HS-5 (cell line): ENCODE results near the gene TIFAB.

Source experiments
- DNase-seq: peaks from one replicate; pipeline ENCODE4 v3.0.0-alpha.2; 2012; ENCODE audit warnings: low read depth

TIFAB gene

DNA sequence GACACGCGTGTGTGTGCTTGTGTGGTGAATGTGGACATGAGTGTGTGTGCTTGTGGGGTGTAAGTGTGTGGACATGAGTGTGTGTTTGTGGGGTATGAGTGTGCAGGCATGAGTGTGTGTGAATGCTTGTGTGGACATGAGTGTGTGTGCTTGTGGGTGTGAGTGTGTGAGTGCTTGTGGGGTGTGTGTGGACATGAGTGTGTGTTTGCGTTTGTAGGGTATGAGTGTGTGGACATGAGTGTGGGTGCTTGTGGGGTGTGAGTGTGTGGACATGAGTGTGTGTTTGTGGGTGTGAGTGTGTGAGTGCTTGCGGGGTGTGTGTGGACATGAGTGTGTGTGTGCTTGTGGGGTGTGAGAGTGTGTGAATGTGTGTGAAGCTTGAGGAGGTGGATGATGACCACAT is 29.8 kb upstream of the TIFAB start:
- no peak for DNase-seq

DNA sequence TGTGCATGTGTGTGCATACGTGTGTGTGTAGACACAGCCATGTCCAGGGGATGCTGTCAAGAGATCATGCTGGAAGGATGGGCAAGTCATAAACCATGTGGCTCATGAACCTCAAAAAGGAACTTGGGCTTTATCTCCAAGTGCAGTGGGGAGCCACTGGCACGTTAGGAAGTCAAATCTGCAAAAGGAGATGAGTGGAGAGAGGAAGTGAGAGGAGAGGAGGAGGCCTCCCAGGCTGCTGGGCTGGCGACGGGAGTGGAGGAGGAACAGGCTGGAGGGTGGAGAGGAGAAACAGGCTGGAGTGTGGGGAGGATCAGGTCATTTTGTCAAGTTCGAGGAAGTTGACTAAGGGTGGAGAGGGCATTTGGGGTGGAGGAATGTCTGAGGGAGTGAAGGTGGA is 29.2 kb upstream of the TIFAB start:
- DNase-seq: no peak

DNA sequence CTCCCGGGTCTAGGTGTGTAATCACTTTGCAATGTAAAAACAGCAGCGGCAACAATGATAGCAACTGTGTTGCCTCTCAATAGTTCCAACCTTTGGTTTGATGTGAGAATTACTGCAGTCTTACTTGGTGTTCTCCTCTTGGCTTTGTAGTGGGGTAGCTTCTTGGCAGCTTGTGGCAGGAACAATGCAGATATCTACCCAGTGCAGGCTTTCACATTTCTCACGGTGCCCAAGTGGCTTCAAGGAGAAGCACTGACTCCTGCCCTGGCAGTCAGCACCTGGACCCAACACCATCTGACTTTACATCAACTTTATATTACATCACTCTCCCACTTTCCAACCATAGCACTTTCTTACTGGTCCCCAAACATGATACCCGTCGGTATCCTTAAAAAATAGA is 28.4 kb upstream of the TIFAB start:
- DNase-seq: no peak

DNA sequence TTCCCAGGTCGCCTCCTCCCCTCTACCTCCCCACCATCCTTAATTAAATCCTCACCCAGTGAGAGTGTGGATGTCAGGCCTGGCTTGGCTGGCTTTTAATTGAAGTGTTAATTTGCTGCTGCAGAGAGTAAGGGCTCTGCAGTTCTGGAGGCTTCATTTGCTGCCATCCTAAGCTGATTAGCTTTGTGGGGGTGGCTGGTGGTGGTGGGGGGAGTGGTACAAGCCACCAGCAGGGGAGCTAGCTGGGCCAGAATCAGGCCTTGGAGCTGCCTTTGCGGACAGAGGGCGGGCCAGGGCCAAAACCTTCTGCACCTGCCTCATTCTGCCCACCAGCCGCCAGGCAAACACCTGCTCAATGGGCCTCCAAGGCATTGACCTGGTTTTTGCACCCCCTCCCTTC is 26.8 kb upstream of the TIFAB start:
- DNase-seq: no peak

DNA sequence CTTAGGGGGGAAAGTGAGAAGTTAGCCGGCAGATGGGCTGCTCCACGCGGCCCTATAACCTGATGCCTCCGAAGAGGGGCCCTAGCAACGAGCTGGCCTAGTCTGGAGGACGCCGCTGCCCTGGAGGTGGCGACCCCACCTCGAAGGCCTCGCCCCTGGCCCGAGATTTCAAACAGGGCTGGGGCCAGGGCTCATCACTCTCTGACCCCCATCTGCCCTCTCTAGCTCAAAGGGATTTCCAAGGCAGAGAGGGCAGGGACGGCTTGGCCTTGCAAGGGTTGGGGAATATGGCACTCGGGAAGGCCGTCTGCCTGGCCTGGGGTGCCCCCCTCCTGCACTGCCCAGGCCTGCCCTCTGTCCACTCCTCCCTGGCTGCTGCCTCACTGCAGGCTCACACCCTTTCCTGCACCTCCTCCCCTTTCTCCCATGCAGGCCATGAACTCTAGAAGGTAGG is 25.5 kb upstream of the TIFAB start:
- DNase-seq: no peak

DNA sequence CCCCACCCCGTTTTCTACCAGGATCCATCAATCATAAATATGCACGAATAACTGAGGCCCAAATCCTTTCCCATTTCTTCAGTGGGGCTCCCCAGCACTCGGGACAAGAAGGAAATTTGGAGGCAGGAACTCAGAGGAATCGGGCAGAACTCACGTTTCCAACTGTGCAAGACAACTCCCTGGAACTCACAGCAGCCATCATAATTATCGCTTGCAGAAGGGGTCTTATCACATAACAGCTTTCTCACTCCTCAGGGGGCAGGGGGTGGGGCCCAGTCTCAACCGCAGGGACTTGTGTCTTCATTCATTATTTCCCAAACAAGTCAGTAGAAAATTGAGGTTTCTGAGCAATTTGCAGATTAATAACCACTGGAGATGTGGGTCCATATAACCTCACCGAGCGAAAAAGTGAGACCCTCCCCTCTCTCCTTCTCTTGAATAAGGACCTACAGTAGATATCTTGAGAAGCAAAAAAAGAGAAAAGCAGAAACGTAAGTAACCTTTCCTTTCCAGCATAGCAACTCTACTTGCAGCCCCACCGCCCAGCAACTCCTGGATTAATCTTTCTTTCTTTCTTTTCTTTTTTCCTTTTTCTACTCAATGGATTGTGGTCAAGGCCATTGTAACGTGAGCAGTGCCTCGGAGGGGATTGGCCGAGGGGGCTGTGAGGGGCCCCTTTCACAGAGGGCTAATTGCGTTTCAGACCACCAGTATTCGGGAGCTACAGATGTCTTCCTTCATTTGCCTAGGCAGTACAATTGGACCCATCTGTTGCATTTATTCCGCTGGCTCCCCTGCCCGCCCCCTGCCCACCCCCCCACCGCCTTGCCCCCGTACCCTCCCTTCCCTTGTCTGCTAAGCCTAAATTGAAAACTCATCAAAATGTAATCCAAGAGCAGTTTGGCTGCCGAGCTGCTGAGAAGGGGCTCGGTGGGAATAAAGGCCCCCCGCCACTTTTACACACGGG is 24.7 kb upstream of the TIFAB start:
- no peak for DNase-seq

DNA sequence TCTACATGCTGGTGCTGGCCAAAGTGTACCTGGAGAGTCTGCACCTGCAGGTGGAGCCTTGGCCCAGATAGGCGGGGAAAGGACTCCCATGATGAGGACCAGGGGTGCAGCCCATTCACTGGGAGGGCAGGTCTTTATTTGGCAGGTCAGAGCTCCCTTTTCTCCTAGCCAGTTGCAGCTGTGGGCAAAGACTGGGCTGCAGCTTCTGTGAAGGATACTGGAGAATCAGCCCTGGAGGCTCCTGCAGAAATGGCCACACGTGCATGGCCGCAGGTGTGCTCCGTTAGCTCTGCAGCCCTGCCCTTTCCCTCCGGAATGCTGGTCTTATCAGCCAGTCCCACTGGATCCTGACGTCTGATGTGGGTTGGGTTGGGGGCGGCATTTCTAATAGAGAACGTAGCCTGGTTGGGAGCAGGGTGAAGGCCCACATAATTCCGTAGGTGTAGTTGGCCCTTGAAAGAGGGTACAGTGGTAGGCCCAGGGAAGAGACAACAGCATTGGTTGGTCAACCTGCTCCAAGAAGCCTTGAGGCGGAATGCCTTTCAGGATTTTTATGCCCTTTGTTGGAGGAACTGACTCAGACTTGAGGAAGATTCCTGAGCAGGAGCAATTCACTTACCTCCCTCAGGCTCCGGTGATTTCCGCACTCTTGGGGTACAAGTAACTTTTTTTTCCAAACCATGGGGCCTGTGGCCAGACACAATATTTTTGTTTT is 22.0 kb upstream of the TIFAB start:
- no peak for DNase-seq

DNA sequence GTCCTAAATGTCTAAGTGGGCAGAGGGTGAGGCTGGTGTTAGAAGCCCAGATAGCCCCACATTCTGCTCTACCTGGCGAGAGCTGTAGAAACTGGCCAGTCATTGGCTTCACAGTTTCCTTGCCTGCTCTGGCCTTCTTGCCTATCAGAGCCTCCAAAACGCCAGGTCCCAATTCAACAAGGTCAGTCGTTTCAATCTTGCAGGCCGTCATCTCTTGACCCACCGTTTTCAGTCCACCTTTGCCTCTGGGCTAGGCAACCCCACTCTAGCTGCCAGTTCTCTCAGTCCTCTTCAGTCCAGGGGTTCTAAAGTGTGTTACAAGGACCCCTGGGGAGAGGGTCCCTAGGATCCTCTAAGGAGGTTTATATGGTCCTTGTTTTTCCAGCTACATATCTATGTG is 20.0 kb upstream of the TIFAB start:
- DNase-seq: no peak

DNA sequence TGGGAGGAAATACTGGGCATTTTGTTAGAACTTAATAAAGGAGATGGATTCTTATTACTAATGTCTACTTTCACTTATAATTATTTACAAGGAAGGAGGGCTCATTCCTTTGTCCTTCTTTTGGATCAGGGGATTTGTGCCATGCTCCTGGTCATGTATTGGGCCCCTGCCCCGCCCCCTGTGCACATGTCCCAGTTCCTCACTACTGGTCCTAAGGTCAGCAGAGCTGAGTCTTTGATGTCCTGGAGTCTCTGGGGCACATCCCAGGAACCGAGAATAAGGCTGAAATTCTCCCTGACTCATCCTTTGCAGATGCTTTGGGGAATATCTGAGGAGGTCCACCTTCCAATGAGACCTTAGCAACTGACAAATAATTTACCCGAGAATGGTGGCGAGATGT is 19.6 kb upstream of the TIFAB start:
- DNase-seq: no peak

DNA sequence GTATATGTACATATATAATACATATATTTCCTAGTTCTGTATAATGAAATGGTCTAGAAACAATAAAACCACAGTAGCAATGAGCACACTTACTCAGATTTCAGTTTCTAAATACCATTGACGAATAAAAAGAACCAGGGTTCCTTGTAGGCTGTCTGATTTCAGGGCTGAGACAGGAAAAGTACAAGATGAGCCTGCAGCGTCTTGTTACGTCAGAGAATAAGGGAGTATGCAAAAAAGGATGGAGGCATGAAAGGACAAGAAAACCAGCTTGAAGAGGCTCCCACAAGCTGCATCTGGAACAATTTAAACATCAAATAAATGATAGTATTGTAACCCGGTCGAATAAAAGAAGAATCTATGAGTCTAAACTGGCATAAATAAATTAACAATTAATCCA is 17.8 kb upstream of the TIFAB start:
- DNase-seq: no peak

DNA sequence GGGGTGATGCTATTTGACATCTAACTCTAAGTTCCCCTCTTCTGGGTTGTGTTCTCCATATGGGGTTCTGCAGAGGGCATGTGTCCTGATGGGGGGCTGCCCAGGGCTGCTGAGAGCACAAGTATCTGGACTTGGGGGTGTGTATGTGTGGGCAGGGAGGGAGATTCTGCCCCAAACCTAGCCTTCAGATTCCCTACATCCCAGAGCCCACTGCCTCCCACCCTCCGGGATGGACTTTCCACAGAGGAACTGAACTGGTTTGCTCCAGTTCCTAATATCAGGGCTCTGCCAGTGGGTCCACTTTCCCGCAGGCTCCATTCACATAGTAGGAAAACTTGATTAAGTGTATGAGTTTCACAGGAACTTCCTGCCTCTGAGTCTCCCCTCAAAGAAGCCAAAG is 16.4 kb upstream of the TIFAB start:
- no peak for DNase-seq

DNA sequence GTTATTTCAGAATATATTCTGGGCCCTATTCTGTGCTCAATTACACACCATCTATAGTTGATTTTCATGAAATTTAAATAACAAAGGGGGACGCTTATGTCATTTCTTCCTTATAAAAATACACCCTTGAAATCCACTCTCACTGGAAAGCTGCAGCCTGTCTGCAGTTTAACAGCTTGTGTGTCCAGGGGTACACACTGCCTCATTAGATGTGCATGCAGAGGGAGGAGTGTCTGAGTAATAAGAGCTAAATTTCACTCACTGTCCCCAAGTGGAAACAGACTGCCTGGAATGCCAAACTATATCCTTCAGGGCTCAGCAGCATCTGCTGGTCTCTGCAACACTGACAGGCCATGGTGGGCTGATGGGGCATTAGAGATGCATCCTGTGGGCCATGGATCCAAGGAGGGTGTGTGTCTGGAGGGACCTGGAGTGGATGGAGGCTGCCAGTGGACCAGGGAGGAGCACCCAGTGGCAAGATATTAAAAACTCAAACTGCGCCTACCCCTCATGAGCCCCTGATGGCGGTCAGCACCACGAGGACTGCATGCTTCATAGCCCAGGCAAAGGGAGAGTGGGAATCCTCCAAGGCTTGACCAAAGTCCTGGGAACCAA is 15.8 kb upstream of the TIFAB start:
- DNase-seq: no peak

DNA sequence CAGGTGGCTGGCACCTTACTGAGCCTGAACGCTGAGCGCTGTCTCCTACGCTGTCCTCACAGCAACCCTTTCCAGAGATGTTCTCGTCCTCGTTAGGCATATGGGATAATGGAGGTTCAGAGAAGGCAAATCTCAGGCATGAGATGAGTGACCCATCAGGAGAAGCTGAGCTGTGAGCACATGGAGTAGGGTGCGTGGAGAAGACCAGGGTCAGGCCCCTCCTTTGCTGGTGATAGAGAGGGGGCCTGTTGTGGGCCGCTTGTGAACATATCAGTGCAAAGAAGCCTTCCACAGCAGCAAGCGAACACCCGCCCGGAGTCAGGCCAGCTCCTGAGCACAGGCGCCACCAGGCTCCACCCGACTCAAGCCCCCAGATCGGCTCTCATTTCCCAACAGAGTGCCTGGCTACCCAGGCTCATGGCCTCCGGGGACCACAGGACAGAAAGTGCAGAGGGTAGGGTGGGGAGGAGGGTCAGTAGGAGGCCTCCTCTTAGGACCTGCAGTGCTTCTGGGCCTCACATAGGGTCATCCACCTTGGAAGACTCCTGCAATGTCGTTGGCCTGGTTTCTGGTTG is 15.0 kb upstream of the TIFAB start:
- DNase-seq: no peak

DNA sequence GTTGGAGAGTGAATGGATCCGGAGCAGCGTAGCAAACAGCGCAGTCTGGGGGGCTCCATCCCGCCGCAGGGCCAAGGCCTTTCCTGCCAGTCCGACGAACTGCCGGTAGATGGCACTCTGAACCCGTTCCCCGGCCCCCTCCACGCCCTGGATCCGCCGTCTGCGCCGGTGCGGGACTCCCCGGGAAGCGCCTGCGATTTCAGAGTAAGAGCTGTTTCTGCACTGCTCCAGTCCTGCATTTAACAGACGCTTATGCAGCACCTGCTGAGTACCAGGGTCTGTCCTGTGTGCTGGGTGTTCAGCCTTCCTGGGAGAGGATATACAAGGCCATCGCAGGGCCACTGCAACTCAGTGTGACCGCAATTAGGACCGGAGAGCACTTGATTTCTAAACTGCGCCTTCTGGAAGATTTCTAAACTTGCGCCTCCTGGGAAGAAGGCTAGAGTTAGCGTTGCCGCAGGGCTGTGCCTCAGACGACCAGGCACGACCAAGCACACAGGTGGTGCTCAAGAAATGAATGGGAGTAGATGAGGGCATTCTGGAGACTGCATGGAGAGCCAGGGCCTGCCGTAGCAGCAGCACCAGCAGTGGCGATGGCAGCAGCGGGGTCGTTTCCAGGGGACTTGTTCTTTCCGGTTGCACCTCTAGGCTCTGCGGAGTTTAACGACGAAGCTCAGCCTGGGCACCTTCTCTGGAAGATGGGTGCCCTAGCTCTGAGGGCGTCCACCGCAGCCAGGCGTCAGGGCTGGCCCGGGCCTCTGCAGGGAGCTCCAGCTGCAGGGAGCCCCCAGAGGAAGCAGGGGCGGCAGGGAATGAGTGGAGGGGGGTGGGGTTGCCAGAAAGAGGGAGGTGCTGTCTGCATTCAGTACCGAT is 14.3 kb upstream of the TIFAB start:
- no peak for DNase-seq

DNA sequence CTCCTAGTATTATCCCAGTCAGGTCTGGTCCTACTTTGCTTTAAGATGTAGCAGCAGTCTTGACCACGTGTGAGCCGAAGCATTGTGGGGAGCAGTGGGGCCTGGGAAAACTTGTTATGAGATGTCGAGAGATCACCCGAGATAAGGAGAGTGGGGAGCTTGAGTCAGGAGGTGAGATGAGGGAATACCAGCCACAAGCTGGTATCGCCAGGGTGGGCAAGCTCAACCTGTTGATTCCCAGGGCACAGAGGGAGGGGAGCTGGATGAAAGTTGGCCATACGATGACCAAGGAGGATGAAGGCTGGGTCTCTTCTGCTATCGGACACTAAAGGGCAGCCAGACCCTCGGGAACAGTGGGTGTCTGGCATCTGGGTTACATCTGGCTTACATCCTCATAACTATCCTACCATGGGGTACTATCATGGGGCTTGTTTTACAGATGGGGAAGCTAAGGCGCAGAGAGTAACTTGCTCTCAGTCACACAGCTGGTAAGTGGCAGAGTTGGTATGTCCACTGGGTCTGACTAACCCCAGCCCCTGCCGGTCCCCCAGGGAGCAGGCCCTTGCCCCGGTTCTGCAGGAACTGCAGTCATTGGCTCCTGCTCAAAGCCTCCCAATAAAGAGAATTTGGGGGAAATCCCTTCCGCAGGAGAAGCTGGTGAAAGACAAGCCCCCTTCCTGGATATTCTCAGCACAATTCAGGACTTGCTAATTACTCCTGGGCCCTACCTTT is 13.4 kb upstream of the TIFAB start:
- no peak for DNase-seq

DNA sequence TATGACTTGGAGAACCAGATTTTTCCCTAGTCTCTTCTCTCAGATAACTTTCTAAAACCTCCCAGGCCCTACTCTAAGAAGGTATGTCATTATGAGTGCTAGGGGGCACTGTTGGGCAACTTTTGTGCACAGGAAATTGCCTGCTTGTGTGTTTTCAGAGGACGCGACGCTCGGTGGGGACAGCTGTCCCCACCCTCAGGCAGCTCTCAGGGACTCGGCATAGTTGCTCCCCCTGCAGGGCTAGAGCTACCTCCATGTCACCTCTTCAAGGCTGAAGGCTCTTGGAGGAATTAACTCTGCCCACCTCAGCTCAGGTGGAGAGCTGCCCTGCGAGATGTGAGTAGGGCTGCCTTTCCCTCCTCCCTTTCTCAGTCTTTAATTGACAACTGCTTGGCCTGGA is 10.2 kb upstream of the TIFAB start:
- DNase-seq: no peak

DNA sequence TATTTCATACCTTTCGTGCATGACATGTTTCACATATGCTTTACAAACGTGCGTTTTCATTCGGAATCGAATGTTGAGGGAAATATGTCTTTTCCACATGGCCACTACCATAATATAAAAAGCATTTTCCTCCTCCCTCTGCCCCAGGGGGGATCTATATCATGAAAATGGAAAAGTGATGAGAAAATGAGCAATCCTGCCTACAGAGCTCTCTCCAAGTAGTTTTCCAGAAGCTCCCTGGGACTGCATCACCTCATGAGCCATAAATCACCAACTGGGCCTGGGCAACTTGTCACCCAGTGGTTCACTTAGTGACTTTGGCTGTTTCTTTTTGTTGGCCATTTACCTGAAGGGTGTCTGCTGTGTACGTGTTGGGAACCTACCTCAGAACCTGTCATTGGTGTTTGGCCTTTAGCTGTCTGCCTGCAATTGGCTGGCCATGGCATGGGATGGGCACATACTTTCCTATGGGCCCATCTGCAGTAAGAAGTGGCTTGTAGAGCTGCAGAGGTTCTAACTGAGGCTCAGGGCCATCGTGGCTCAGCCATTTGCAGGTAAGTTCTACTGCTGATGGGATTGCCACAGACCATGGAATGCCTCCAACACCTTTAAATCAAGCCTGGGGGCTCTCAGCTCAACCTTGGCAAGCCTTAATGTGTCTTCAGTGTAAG is 9.5 kb upstream of the TIFAB start:
- DNase-seq: no peak

DNA sequence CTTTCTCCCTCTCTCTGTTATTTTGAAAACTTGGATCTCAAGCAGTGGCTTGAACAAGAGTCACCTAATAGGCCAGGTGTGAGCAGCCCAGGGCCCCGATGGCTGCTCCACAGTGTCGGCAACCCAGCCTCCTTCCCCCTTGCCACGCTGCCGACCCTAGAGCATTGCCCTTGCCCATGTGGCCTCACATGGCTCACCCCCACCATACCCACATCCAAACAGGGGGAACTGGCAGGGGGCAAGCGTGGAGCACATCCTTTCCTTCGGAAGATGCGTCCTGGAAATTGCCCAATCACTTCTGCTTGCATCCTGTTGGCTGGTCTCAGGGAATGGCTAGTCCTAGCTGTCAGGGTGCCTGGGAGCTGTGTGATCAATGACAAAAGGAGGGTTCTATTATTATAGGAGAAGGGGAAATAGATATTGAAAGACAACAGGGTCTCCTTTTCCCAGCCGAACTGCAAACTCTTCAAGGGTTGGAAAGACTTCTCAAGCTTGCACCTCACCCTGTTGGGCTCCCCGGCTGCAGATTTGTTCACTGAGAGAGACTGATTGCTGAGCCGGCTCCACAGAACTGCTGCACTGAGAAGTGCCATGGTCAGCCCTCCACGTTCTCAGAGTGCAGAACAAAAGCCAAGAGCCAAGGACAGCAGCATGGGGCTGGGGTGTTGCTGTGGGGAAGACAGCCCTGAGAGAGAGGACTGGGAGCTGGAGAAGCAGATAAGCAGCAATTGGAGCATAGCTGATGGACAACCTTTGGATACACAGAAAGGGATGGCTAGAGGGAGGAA is 8.3 kb upstream of the TIFAB start:
- no peak for DNase-seq

DNA sequence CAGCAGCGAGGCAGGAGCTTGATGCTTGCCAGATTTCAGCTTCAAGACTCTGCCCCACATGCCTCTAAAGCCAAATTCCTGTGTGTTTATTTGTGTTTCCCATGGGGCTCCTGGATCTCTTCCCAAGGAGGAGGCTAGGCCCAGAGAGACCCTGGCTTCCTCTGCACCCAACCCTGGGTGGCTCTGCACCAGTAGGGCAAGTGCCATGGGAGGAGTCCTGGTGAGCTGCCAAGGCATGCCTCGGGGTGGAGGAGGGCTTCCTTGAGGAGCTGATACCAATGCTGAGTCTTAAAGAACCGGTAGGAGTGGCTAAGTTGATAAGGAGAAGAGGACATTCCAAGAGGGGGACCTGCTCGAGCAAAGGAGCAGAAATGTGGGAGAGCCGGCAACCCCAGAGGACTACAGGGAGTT is 6.8 kb upstream of the TIFAB start:
- DNase-seq: no peak

DNA sequence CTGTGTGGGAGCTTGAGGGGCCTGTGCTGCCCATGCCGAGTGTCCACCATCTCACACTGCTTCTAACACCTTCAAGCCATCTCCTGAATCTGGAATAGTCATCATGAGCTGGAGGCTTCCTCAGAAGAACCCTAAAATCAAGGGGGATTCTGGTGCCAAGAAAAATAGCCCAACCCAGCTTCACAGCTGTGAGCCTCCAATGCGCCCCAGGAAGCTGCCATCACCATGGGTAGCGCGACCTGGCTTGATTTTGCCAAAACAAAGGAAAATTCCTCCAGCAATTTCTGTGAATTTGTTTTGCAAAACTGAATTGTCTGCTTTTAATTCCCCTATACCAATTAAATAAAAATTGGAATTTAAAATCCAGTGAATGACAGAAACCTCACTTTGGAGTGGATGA is 6.2 kb upstream of the TIFAB start:
- DNase-seq: no peak
